Activated naive CD4-positive, alpha-beta T cell treated with anti-CD3 and anti-CD28 coated beads, Interleukin-2, amount 10 ng/mL, durations not matched to agents 7 days and 5 days (primary cell): ENCODE measurements around the gene ARF4.
A peak's percentile ranks its signal among the peaks of the same experiment; 100 is the strongest.

Source experiments
- CTCF ChIA-PET: fragments of 350-600 bp; sonication (Branson Sonifier 250); formaldehyde crosslinking; loops from one replicate; lab custom pipeline; 2021; ENCODE audit warnings: antibody characterized with exemption; lab: Charles Lee
- DNase-seq: peaks from one replicate; pipeline ENCODE4 v3.0.0-alpha.2; 2020
- H3K27ac Mint-ChIP-seq: one replicate; pipeline ENCODE4 v1.8.0; 2021; ENCODE audit warnings: mild to moderate bottlenecking, moderate library complexity, mixed read lengths
- H3K27me3 Mint-ChIP-seq: one replicate; pipeline ENCODE4 v1.8.0; 2021; ENCODE audit warnings: mild to moderate bottlenecking, mixed read lengths
- H3K36me3 Mint-ChIP-seq: one replicate; pipeline ENCODE4 v1.8.0; 2021; ENCODE audit warnings: mixed read lengths
- H3K4me1 Mint-ChIP-seq: one replicate; pipeline ENCODE4 v1.8.0; 2021; ENCODE audit warnings: mixed read lengths
- H3K4me3 Mint-ChIP-seq: one replicate; pipeline ENCODE4 v1.8.0; 2021; ENCODE audit warnings: mild to moderate bottlenecking, moderate library complexity, mixed read lengths
- H3K9me3 Mint-ChIP-seq: one replicate; pipeline ENCODE4 v1.8.0; 2021; ENCODE audit warnings: mixed read lengths

Gene ARF4

GRCh38 chr3:57557085-57557537, 40.0 kb downstream of the ARF4 start:
- peak overlapping the region; percentile 96 for H3K4me3 Mint-ChIP-seq
- no peaks in the 10 kb centered on the region for H3K27me3 Mint-ChIP-seq
- no peaks in the 10 kb centered on the region for H3K9me3 Mint-ChIP-seq
- peaks cover 44% of the 10 kb centered on the region for H3K4me1 Mint-ChIP-seq
- peak overlapping the region; percentile 98 for H3K27ac Mint-ChIP-seq
- CTCF ChIA-PET = interaction anchor here (1.0 kb wide), 1 partner anchor 159 kb away, joined by 3 read pairs; no protein-coding TSS in a partner anchor
- peak; percentile 65 for DNase-seq
- peaks cover 33% of the 10 kb centered on the region for H3K36me3 Mint-ChIP-seq

GRCh38 chr3:57556459-57557084, 40.6 kb downstream of the ARF4 start:
- DNase-seq = peak; percentile 53
- Mint-ChIP-seq H3K9me3 (no peaks in the 10 kb centered on the region), H3K27ac (peak overlapping the region; percentile 98), H3K4me1 (peaks cover 43% of the 10 kb centered on the region), H3K4me3 (peak overlapping the region; percentile 96), H3K36me3 (peaks cover 33% of the 10 kb centered on the region), H3K27me3 (no peaks in the 10 kb centered on the region)
- CTCF ChIA-PET = interaction anchor here (0.6 to 1.7 kb wide), 4 partner anchors 14 to 340 kb away, joined by 3 to 4 read pairs (median 3); no protein-coding TSS in a partner anchor

- CTCF ChIA-PET = interaction anchor here (0.6 to 1.7 kb wide), 6 partner anchors 15 to 341 kb away, joined by 3 to 4 read pairs (median 3); no protein-coding TSS in a partner anchor
- Mint-ChIP-seq H3K4me1 (peaks cover 38% of the 10 kb centered on the region), H3K4me3 (peak within 1 kb of the TSS; percentile 96), H3K27me3 (no peaks in the 10 kb centered on the region), H3K27ac (peak within 1 kb of the TSS; percentile 98), H3K9me3 (no peaks in the 10 kb centered on the region), H3K36me3 (peaks cover 31% of the 10 kb centered on the region)
- peak; percentile 87 for DNase-seq
These were observed 41.2 kb downstream of the ARF4 start, which contains the start of gene PDE12 for GRCh38 chr3:57555738-57556458. Gene PDE12 (plus strand): TSS chr3:57556274. CDS start chr3:57556380, 106 bp downstream.

GRCh38 chr3:57555306-57555705, 41.8 kb downstream of the ARF4 start:
- Mint-ChIP-seq H3K27me3 (no peaks in the 10 kb centered on the region), H3K4me3 (peak overlapping the region; percentile 96), H3K27ac (peak overlapping the region; percentile 98), H3K9me3 (no peaks in the 10 kb centered on the region), H3K4me1 (peaks cover 33% of the 10 kb centered on the region), H3K36me3 (peaks cover 28% of the 10 kb centered on the region)
- CTCF ChIA-PET = interaction anchor here (0.9 to 1.7 kb wide), 4 partner anchors 14 to 158 kb away, joined by 3 to 4 read pairs (median 4); no protein-coding TSS in a partner anchor
- no peak for DNase-seq

GRCh38 chr3:57546616-57547015, 50.5 kb downstream of the ARF4 start:
- H3K27me3 Mint-ChIP-seq = peaks cover 6% of the 10 kb centered on the region

GRCh38 chr3:57545636-57546268, 51.4 kb downstream of the ARF4 start:
- Mint-ChIP-seq H3K4me1 (peaks cover 9% of the 10 kb centered on the region), H3K4me3 (no peak overlapping the region), H3K9me3 (no peaks in the 10 kb centered on the region), H3K36me3 (no peaks in the 10 kb centered on the region), H3K27ac (no peak overlapping the region), H3K27me3 (peaks cover 6% of the 10 kb centered on the region)
- CTCF ChIA-PET = no interaction called here
- no peak for DNase-seq

More at GRCh38 chr3:57546616-57547015, 50.5 kb downstream of the ARF4 start:
- H3K27ac Mint-ChIP-seq = no peak overlapping the region
- CTCF ChIA-PET = no interaction called here
- H3K4me1 Mint-ChIP-seq = peaks cover 9% of the 10 kb centered on the region
- H3K9me3 Mint-ChIP-seq = no peaks in the 10 kb centered on the region
- H3K36me3 Mint-ChIP-seq = no peaks in the 10 kb centered on the region
- H3K4me3 Mint-ChIP-seq = no peak overlapping the region
- DNase-seq = no peak

GRCh38 chr3:57544181-57545125, 52.7 kb downstream of the ARF4 start, which contains the start of gene DNAH12:
Gene DNAH12 (minus strand): TSS chr3:57544344. CDS start chr3:57542870, 1,474 bp downstream.
- H3K4me1 Mint-ChIP-seq = peaks cover 9% of the 10 kb centered on the region
- no peaks in the 10 kb centered on the region for H3K9me3 Mint-ChIP-seq
- DNase-seq = peak; percentile 38
- no peak within 1 kb of the TSS for H3K4me3 Mint-ChIP-seq
- CTCF ChIA-PET = interaction anchor here (0.5 kb wide), 1 partner anchor 9 kb away, joined by 3 read pairs; no protein-coding TSS in a partner anchor
- H3K36me3 Mint-ChIP-seq = no peaks in the 10 kb centered on the region
- H3K27ac Mint-ChIP-seq = no peak within 1 kb of the TSS
- peaks cover 6% of the 10 kb centered on the region for H3K27me3 Mint-ChIP-seq

GRCh38 chr3:57538465-57538864, 58.7 kb downstream of the ARF4 start:
- H3K27me3 Mint-ChIP-seq = no peaks in the 10 kb centered on the region
- no peaks in the 10 kb centered on the region for H3K4me1 Mint-ChIP-seq
- CTCF ChIA-PET = no interaction called here
- H3K9me3 Mint-ChIP-seq = no peaks in the 10 kb centered on the region
- H3K4me3 Mint-ChIP-seq = no peak overlapping the region
- H3K36me3 Mint-ChIP-seq = no peaks in the 10 kb centered on the region
- H3K27ac Mint-ChIP-seq = no peak overlapping the region
- DNase-seq = no peak

- Mint-ChIP-seq H3K36me3 (no peaks in the 10 kb centered on the region), H3K27me3 (peaks cover 11% of the 10 kb centered on the region), H3K9me3 (no peaks in the 10 kb centered on the region), H3K27ac (no peak overlapping the region), H3K4me3 (no peak overlapping the region), H3K4me1 (no peaks in the 10 kb centered on the region)
- DNase-seq = no peak
- CTCF ChIA-PET = no interaction called here
These were observed 67.0 kb downstream of the ARF4 start for GRCh38 chr3:57530071-57530608.
